Activated T-cell treated with anti-CD3 and anti-CD28 coated beads, Interleukin-2, amount 50 U/mL, for 48 hours (primary cell): ENCODE data around the gene LCLAT1.

Experiments used
- DNase-seq, 2 experiments: peaks; one replicate each; pipeline ENCODE4 v3.0.0-alpha.2; 2020

The LCLAT1 gene

DNA sequence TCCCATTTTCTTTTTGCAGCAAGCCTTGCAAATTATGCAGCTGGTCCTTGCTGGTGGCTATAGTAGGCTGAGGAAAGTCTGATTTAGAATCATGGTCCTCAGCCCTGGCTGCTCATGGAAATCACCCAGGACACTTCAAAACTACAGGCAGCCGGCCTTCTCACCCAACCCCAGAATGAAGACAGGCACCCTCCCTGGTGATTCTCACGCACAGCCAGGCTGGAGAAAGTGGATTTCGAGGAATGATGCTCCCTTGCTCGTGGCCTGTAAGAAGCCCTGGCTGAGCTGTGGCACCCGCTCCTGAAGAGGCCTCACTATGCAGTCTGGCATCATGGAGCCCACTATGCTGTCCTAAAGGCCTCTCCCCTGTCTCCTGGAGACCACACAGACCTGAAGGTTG, 202.8 kb downstream of the LCLAT1 start:
- no peak for DNase-seq

DNA sequence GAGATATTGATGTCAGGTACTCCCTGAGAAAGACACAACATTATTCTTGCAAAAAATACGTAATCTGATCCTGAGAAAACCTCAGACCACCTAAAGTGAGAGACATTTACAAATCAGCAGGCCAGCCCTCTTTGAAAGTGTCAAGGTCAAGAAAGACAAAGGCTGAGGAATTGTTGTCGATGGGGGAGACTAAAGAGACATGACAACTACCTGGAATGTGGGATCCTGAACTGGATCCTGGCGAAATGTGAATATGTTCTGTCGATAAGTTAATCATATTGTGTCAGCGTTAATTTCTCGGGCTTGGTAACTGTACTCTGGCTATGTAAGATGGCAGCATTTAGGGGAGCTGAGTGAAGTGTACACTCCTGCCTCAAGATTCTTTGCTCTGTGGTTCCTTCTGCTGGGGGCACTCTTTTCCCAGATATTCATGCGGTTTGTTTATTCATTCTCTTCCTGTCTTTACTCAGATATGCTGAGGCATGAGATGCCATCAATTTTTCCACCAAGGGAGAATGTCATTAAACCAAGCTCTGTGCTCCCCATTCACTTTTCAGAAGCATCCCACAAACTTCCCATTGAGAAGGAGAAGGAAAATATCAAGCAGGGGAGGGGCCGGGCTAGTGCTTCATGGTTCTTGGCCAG, 205.3 kb downstream of the LCLAT1 start:
- DNase-seq, result no peak

DNA sequence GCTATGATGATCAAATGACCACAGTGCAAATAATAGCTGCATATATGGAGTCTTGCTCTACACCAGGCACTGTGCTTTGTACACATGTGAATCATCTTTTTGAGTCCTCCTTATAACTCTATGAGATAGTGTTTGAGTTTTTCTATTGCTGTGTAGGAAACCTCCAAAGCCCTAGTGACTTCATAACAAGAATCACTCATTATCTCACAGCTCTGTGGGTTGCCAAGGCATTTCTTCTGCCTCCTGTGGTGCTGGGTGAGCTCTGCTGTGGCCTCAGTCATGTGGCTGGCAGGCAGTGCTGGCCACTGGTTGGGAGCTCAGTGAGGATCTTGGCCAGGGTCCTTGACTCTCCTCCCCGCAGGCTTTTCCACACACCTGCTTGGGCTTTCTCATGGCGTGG, 206.8 kb downstream of the LCLAT1 start:
- no peak for DNase-seq

DNA sequence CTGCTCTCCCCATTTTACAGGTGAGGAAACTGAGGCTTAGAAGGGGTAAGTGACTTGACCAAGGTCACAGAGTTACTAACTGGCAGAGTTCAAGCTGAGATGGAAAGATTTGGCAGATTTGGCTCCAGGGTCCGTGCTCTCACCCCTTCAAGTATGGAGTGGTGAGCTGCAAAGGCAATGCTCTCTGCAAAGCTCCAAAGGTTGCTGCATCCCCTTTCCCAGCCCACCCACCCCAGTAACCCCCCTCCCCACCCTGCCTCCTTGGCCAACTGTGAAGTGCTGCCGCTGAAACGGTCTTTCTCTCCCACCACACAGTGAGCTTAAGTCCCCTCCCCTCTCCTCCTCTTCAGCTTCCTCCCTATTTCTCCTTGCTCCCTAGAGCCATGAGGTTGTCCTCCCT, 207.4 kb downstream of the LCLAT1 start:
- no peak for DNase-seq

DNA sequence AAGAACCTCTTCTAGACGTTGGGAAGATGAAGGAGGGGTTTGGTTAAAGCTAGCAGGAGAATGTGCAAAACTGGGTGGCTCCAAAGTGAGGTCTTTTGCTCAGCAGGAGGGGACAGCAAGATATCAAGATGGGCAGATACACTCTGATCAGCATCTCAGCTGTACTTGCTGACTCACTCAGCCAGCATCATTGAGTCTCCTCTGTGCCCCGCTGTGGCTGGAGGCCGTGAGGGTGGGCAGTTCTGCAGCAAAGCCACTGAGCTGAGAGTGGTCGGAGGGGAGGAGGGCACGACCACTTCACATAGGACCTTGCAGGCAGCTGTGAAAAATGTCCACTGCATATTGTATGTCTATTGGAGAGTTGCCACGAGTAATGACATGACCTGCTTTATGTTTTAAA, 208.2 kb downstream of the LCLAT1 start:
- no peak for DNase-seq

DNA sequence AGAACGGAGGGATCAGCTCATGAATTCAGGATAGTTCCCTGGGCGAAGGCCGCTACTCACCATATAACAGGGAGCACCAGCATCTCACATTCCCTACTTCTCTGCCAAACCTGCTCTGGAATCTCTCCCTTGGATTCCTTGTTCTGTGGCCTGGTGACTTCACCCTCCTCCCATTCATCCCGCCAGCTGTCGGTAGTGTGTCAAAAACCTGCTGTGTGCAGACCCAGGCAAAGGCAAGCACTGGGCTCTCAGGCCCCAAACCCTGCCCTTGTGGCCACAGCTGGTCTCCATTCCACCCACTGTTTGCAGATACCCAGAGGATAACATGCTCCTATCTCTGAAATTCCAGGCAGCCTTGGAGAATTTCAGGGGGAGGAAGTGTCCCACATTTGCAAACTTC, 208.6 kb downstream of the LCLAT1 start:
- no peak for DNase-seq

DNA sequence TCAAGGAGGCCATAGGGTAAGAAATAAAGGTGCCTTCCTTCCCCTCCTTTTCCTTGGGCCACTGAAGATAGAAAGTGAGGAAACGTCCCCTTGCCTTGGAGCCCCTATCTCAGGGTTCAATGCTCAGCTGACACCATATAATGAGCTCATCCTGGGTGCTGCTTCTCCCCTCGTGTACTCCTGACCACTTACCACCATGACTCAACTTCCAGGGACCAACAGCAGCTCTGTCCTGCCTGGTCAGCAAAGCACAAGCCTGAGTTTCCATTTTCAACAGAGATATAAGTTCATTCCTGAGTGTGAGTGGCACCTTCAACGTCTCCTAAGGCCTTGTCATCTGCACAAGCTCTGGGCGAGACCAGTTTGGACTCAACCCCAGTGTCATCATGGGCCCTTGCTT, 209.0 kb downstream of the LCLAT1 start:
- no peak for DNase-seq

DNA sequence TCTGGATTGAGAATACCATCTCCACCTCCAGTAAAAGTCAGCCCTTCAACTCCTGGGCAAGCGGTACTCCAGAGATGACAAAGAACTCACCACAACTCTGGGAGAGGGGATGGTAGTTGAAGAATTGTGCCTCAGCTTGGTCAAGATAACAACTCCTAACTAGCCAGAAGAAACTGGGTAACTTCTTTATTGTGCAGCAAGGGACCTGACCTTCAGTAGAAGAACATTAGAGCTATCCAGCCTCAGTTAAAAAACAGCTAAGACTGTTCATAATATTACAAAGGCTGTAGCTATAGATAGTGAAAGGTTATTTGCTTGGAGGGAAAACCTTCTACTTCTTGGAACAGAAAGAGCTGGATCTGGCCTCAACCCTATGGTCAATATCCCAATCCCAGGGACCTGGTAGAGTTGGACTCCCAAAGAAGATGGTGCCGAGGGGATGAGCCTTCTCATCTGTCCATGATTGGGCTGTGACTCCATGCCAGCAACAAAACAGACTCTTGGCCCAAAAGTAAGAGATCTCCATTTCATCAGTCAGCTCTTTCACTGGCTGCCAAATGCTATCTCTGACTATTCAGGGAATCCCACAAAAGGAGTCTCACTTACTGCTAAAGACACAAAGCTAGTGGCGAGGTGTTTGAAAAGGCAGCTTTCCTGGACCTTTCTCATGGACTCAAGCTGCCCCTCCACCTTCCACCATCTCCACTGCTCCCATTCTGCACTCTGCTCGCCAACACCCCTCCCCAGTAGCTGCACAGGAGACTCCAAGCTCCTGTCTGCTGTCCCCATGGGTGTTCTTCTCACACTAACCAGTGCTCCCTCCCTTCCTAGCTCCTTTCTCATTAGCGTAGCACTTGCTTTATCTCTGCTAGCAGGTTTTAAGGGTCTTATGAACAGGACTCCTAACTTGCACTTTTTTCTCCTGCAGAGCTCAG, 214.4 kb downstream of the LCLAT1 start:
- no peak for DNase-seq

DNA sequence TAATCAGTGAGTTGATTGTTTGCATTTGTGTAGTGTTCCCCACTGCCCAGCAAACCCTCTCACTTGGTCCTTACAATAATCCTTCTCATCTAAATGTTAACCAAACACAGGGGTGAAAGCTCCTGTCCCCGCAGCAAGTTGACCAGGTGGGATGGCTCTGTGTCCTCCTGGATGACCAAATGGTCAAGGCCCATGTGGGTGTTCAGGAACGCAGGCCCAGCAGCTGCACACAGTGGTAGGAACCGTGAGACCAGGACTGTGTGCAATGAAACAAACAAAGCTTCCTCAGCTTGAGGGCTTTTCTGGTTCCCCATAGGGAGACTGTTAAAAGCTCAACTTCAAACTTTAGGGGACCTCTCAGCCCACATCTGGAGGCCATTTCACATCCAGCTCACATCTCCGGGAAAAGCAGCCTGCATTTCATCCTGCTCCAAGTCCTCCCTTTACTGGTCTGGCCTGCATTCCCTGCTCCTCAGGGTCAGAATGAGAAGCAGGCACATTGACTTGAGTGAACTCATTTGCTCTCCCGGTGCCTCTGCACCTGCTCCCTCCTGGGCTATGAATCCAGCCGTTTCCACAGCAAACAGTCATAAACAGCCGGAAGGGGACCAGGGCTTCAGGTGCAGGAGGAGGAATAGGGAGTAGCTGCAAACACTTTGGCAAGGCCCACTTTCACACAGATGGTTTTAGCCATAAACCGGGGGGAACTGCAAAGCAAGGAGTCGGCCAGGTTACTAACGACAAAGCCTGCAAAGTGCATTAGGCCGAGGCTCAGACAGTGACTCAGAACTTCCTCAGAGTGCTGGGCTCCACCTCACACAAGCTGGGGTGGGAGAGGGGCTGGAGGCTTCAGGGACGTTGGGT, 215.5 kb downstream of the LCLAT1 start:
- no peak for DNase-seq

DNA sequence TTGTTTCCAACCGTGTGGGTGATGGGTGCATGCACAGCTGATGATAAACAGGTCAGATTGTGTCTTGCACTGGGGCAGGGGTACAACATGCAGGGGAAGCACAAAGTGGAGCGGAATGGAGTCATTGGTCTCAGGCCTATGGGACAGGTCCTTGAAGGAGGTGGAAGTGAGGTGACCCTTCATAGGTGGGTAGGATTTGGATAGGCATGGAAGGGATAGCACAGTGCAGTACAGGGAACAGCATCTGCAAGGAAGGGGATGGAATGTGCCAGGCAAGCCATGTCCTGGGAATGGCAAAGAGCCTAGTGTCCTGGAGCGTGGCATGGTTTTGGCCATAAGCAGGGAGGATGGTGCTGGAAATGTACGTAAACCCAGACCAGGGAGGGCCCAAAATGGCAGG, 216.3 kb downstream of the LCLAT1 start:
- DNase-seq, result no peak

DNA sequence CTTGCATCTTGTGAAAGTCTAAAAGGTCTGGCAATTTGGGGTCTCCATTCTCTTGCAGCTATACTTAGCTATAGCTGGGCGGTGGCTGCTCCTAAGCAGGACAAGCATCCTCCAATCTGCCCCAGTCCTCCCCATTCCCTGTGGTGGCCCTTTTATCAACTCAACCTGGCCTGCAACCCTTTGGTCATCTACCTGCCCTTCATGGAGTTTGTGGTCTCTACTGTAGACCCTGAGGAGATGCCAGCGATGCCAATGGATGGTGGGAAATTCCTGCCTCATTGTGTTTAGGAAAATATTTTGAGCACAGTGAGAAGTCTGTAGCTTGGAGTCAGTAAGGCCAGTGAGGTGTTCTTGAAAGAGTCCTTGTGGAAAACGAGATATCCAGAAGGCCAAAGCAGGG, 216.8 kb downstream of the LCLAT1 start:
- DNase-seq, result no peak

DNA sequence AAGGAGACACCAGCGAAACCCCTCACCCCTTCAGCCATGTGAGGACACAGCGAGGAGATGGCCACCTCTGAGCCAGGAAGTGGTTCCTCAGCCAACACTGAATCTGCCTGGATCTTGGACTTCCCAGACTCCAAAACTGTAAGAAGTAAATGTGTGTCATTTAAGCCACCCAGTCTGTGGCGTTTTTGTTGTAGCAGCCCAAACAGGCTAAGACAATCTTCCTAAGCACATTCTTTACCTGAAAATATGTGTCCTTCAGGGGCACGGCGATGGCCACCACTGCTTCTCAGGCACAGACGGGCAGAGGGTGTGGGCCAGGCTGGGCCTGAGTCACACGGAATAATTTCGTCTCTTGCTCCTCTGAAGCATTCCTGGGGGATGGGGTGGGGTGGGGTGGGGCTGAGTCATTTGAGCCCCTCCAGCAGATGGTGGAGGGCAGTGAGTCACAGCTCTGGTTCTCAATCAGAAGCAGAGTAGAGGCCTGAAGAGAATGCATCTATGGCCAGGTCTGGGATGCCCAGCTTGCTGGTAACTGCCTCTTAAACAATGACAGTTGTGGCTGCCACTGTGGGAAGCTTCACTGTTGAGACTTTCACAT, 217.8 kb downstream of the LCLAT1 start:
- DNase-seq, result peak; percentile 34 to 47

DNA sequence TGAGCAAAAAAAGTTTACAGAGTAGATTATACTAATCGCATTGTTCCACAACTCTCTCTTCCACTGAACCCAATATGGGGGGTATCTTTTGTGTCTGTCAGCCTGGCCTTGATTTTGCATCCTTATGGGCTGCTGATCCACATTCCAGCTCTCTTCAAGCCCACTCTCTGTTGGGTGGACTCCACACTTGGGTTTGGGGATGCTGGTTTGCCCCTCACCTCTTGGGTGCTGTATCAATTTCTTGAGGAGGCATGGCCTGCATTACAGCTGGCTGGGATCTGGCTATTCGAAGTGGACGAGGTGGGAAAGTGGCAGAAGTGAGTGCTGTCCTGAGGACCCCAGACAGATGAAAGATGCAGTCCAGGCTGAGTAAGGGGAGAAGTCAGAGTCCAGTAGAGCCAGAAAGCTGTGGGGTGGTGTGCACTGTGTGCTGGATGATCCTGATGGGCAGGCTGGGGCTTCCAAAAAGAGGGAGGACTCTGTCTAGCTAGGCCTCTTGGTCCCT, 218.8 kb downstream of the LCLAT1 start:
- DNase-seq, result no peak

DNA sequence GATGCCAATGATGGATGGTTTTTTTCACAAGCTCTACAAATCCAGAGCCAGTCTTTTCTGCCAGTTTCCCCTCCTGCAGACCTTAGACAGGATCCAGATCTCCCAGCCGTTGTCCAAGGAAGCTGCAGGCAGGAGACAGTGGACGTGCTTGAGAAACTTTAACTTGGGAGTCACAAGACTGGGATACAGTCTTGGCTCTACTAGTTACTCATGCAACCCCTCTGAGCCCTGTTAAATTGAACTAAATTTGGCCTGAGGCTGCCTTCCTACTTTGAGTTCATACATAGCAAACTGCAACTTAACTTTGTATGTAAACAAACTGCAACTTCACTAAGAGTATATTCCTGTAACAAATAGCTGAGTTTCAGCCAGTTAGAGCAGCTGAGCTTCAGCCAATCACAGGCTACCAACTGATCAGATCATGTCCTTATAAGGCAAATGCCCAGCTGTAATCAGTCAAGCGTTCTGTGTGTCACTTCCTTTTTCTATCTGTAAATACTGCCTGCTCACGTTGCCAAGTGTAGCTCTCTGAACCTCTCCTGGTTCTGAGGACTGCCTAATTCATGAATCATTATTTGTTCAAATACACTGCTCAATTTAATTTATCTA, 219.3 kb downstream of the LCLAT1 start:
- DNase-seq, result no peak

DNA sequence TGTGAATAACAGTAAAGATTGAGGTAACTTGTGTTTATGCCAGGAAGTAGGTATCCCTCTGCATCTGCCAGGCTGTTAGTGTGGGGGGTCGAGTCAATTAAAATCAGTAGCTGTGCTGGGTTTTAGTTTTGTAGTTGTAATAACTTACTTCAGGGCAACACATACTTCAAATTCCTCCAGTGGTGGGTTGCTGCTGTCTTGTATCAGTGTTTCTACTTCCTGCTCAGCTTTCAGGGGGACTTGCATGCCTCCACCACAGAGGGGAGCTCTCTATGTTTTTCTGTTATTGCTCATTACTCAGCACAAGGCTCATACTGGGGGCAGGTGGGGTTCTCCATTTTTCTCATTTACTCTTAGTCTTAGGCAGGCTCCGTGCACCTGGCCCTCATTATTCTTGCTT, 223.4 kb downstream of the LCLAT1 start:
- DNase-seq, result no peak

DNA sequence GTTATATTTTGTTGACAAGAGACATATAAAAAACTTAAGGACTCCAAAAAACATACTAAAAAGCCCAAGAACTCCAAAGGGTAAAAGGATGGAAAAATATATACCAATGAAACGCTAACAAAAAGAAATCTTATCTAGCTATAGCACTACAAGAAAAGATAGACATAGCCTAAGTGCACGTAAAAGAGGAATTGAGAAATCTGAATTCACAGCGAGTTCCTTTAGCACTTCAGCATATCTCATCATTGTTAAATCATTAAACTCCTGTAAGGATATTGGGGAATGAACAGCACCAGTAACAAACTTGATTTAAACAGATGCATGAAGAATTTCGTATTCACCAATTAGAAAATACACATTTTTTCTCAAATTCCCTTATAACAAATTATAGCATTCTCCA, 226.1 kb downstream of the LCLAT1 start:
- DNase-seq, result no peak

DNA sequence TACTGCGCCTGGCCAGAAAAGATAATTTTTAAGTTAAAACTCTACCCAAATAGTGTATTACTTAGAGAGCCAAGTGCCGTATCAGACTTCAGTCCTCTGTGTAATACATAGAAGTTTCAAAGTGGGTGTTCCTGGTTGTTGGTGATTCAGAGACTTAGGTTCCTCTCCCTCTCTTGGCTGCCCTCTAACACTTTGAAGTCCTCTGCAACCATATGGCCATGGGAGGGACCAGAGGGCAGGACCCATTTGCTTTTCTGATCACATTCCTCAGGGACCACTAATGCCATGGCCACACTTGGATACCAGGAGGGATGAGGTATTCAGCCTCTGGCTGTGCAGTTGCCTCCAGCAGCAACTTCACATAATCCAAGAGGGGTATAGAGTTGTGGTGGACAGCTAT, 228.7 kb downstream of the LCLAT1 start:
- no peak for DNase-seq

DNA sequence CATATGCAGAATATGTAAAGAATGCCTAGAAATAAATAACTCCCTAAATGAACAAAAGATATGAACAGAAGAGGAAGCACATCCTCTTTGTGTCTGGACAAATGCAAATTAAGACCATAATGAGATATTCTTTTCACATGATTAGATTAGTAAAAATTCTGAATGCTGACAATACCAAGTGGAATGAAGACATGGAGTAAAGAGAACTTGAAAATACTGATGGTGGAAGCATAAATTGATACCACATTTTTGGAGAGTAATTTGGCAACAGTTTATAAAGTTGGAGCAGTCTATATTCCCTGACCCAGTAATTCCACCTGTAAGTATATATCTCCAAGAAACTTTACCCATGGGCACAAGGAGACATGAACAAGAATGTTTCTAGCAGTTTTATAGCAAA, 230.2 kb downstream of the LCLAT1 start:
- DNase-seq, result no peak

DNA sequence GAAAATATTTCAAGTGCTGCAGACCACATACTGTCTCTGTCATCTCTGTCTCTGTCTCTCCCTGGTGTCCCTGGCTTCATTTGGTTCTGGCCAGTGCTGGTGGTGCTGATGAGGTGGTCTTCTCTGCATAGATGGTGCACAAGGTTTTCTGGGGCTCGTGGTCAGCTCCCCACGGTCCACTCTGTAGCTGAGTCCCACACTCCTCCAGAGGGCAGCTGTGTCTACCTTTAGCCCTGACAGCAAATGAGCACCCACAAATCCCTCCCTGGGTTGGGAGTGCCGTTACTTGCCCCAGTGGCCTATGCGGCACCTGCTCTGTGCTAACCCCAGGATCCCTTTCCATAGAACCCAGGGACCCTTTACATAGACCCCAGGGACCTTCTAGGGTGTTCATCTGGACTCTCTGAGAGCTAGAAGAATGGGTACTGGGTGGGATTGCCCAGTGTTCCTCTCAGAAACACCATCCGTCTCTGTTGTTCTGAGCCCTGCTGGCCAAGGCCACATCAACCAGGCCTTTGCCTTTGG, 230.9 kb downstream of the LCLAT1 start:
- DNase-seq, result no peak

DNA sequence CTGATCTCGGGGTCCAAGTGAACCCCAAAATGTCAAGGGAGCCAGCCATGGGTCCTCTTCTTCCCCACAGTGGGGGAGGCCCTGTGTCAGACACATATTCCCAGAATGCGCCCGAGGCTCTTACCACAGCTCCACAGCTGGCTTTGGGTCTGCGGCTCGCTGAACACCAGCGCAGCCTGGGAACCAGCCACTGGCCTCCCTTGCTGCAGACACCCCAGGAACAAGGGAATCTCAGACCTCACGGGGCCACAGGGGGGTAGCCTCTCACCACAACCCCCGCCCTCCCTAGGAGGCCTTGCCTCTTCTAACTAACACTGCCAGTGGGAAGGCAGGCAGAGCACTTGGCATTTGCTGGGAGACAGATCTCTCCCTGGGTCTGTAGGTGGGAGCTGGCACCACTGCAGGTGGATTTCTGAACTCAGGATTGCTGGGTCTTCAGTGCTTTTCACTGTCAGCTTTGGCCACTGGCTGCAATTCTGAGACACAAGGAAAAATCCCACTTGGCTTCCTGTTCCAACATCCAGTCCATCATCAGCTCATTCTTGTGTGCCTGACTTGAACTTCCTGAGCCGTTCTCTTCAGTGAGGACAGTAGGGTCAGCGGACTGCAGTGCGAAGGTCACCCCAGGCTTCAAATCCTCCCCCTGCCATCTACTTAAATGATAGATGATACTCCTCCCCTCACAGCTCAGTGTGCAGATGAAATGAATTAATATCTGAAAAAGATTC, 231.5 kb downstream of the LCLAT1 start:
- no peak for DNase-seq

DNA sequence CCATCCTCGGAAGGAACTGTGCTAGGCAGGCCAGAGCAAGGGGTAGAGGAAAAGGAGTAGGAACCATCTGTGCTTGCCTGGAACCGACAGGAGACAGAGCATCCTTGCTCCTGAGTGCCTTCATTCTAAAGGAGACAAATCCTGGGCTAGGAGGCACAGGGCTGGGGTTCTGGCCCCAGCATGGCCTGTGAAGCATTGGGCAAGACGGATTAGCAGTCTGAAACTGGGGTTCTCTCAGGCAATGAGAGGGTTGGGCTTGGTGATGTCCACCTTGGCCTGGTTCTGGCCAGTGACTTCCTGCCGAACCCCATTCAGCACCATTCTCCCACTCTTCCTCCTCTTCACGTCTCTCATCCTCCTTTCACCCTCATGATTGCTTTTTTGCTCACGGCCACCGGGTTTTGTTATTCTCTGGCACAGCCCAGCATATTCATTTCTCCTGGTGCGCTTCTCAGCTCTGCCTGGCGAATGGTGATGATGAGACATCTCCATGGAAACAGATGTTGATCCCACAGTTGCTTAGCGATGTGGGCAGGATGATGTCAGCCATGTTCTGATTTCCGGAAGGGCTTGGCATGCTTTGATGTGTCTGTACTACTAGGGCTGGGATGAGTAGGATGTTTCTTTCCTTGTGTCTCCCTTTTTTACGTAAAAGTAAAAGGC, 232.5 kb downstream of the LCLAT1 start:
- DNase-seq, result no peak
